Cardiac muscle cell (in vitro differentiated cells and primary cell): ENCODE results near the gene ZNF777. TPM values are rescaled to one million over a fixed set of nuclear protein-coding genes. Genes with fewer than 3 reads are reported as not detected.
"Not testable (repeated sequence)": the region's sequence is repeated elsewhere in the genome, so short reads cannot be mapped to it uniquely, and the experiment has no call there.

ENCODE experiments used
- DNase-seq, 2 donors: peaks; one replicate each; pipeline versions ENCODE4 v3.0.0 to v3.0.0-alpha.2; 2010 to 2017; ENCODE audit warnings: low read depth in 1 of 2, low spot score in 1 of 2
- H3K27ac ChIP-seq: fragments of 200-600 bp; sonication (generic); 2 replicates; pipeline ENCODE4 v1.5.1; 2016
- H3K27me3 ChIP-seq: fragments of 200-600 bp; sonication (generic); 2 replicates; pipeline ENCODE4 v1.6.0; 2016; ENCODE audit warnings: control low read depth
- H3K36me3 ChIP-seq: fragments of 200-600 bp; sonication (generic); 2 replicates; pipeline ENCODE4 v1.5.1; 2016; ENCODE audit warnings: control low read depth
- H3K4me1 ChIP-seq: fragments of 200-600 bp; sonication (generic); 2 replicates; pipeline ENCODE4 v1.8.1; 2017; ENCODE audit warnings: low read depth, mild to moderate bottlenecking, mixed run types
- H3K4me3 ChIP-seq: fragments of 200-600 bp; sonication (generic); 2 replicates; pipeline ENCODE4 v1.5.1; 2016; ENCODE audit warnings: mild to moderate bottlenecking
- H3K9me3 ChIP-seq: fragments of 200-600 bp; sonication (generic); 2 replicates; pipeline ENCODE4 v1.5.1; 2017; ENCODE audit warnings: low read depth, mild to moderate bottlenecking, control low read depth
- polyA plus RNA-seq: library from polyadenylated mRNA; unstranded; fragments of >200 nt; fragmentation: Nextera tagmentation; extraction: Ambion mirVana; gene quantifications from 2 replicates; pipeline ENCODE4 v1.2.1, GENCODE V29; 2016
- total RNA-seq: library from RNA; depleted of rRNA; stranded (reverse); fragments of >200 nt; gene quantifications from 2 replicates; pipeline ENCODE4 v1.2.3, GENCODE V29; 2016
- TF ChIP-seq, protein P1 (sequence below): IDR thresholded peaks from 2 replicates; pipeline ENCODE4 v1.5.1; 2012; ENCODE audit warnings: low read depth, mild to moderate bottlenecking, low read length

Gene ZNF777
- total and polyA plus RNA-seq, 2 experiments from 2014 or later = 19.5 to 20.0 TPM

DNA sequence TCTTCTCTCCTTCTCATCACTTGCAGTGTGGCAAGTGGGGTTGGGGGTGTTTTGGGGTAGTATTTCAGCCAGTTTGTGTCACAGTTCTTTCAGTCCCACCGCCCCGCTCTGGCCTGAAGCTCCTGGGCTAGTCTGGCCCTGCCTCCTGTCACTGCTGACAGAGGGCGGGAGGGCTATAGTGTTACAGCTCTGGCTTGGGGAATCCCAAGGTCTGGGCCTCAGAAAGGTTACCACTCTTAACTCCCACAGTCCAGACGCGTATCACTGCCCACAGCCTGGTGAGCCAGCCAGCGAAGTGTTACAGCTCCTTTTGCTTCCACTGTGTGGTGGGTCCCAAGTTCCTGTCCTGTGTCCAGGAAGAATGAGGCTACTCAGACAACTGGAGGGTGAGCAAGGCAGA, 56.0 kb downstream of the ZNF777 start:
- Histone ChIP-seq H3K4me1 (no peaks in the 10 kb centered on the region), H3K4me3 (no peak overlapping the region), H3K9me3 (no peaks in the 10 kb centered on the region), H3K36me3 (no peaks in the 10 kb centered on the region), H3K27ac (no peak overlapping the region), H3K27me3 (no peaks in the 10 kb centered on the region)
- TF ChIP-seq, protein P1, sequence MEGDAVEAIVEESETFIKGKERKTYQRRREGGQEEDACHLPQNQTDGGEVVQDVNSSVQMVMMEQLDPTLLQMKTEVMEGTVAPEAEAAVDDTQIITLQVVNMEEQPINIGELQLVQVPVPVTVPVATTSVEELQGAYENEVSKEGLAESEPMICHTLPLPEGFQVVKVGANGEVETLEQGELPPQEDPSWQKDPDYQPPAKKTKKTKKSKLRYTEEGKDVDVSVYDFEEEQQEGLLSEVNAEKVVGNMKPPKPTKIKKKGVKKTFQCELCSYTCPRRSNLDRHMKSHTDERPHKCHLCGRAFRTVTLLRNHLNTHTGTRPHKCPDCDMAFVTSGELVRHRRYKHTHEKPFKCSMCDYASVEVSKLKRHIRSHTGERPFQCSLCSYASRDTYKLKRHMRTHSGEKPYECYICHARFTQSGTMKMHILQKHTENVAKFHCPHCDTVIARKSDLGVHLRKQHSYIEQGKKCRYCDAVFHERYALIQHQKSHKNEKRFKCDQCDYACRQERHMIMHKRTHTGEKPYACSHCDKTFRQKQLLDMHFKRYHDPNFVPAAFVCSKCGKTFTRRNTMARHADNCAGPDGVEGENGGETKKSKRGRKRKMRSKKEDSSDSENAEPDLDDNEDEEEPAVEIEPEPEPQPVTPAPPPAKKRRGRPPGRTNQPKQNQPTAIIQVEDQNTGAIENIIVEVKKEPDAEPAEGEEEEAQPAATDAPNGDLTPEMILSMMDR = no peak
- DNase-seq = no peak

DNA sequence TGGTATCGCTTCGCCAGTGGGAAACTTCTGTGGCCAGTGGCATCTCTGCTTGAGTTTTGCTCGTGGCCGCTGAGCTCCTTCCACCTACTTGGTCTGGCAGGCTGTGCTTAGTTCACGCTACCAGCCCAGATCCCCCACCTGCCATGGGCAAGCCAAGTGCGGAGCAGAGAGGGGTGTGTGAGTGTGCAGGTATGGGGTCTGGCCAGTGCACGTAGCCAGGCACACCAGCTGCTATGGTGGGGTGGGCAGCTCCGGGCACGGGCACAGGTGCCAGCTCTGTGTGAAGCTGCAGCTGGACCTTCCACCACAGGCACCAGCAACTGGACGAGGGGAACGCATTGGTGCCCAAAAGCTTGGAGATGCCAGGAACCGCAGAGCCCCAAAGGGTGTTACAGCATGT, 56.5 kb downstream of the ZNF777 start:
- Histone ChIP-seq H3K36me3 (no peaks in the 10 kb centered on the region), H3K27ac (no peak overlapping the region), H3K4me1 (no peaks in the 10 kb centered on the region), H3K9me3 (no peaks in the 10 kb centered on the region), H3K27me3 (no peaks in the 10 kb centered on the region), H3K4me3 (no peak overlapping the region)
- TF ChIP-seq, protein P1 = no peak
- no peak for DNase-seq

DNA sequence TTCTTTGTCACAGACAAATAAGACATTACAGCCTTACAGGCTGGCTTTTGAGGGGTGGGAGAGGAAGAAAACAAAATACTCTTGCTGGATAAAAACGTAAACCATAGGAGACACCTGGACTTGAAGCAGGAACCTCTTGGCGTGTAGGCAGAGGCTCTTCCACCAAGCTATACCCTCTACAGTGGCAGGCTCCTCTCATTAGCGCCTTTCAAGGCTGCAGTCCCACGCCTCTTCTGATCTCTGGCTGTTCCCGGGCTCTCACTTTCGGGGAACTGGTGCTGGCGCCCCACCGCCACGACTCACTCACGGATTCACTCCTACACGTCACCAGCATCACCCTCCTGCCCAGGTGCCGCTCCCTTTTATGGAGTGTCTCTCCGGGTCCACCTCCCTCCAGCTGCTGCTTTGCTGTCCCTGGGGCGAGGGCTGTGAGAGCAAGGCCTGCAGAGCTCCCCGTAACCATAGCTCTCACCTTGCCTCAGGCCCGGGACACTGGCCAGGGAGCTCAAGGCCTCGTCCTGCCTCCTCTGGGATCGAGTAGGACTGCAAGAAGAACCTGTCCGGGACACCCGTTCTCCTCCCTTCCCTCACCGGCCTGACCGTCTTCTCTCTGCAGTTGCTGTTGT, 62.6 kb downstream of the ZNF777 start:
- H3K27ac ChIP-seq = no peak overlapping the region
- DNase-seq = no peak
- no peaks in the 10 kb centered on the region for H3K9me3 ChIP-seq
- no peaks in the 10 kb centered on the region for H3K27me3 ChIP-seq
- no peak overlapping the region for H3K4me3 ChIP-seq
- no peaks in the 10 kb centered on the region for H3K4me1 ChIP-seq
- no peaks in the 10 kb centered on the region for H3K36me3 ChIP-seq
- TF ChIP-seq, protein P1 = no peak

DNA sequence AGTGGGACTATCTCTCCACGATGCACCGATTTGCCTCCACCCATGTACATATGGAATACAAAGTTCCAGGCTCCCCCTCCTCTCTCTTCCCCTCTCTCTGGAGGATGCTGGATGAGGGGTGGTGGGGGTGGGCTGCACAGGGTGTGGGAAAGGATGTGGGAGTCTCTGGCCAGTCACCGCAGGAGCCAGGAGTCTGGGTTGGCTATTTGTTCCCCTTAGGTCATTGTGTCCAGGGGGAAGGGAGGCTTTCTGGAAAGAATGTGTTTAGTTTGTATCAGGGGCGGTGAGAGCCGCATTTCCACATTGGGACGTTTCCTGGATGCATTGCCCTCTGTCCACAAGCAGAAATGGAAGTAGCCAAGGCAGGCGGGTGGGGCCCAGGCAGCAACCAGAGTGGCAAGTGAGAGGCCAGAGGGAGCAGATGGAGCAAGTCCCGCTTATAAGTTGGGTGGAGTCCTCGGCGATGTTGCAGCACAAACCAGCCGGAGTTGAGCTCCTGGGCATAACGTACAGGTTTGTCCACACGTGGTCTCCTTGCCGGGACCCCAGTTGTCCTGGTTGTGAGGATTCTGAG, 63.3 kb downstream of the ZNF777 start:
- H3K4me1 ChIP-seq = no peaks in the 10 kb centered on the region
- no peaks in the 10 kb centered on the region for H3K9me3 ChIP-seq
- no peak for DNase-seq
- H3K36me3 ChIP-seq = no peaks in the 10 kb centered on the region
- no peak overlapping the region for H3K4me3 ChIP-seq
- no peak overlapping the region for H3K27ac ChIP-seq
- TF ChIP-seq, protein P1 = no peak
- no peaks in the 10 kb centered on the region for H3K27me3 ChIP-seq

DNA sequence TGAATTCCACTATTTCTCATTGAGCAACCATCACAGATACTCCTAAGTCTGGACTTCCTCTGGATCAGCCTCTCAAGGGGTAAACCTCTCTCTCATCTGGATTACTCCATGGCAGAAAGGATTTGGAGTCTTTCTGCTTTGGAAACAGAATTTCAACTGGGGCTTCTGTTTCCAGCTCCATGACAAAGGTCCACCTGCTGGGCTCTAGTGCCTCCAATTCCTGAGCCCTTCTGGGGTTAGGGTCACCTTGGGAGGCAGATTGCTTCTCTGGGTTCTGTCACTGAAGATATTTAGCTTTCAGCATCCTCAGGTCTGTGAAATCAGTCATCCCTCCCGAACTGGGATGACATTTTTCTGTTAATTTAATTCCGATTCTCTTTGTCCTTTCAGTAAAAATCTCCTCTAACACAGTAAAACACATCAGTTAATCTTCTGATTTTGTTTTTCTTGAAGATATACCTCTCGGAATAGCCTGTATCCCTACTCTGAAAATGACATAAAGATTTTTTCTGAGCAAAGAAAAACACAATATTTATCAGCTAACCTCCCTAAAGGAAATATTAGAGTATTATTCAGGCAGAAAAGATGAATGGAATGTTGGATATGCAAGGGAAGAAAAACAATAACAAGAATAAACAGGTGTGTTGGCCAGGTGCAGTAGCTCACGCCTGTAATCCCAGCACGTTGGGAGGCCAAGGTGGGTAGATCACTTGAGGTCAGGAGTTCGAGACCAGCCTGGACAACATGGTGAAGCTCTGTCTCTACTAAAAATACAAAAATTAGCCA, 72.1 kb downstream of the ZNF777 start:
- DNase-seq, H3K9me3 ChIP-seq, H3K4me3 ChIP-seq, H3K4me1 ChIP-seq, H3K27me3 ChIP-seq, H3K36me3 ChIP-seq, H3K27ac ChIP-seq: not testable (repeated sequence)

DNA sequence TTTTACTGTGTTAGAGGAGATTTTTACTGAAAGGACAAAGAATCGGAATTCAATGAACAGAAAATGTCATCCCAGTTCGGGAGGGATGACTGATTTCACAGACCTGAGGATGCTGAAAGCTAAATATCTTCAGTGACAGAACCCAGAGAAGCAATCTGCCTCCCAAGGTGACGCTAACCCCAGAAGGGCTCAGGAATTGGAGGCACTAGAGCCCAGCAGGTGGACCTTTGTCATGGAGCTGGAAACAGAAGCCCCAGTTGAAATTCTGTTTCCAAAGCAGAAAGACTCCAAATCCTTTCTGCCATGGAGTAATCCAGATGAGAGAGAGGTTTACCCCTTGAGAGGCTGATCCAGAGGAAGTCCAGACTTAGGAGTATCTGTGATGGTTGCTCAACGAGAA, 74.3 kb downstream of the ZNF777 start:
- H3K27ac ChIP-seq, H3K4me1 ChIP-seq, H3K4me3 ChIP-seq, H3K36me3 ChIP-seq, H3K9me3 ChIP-seq, H3K27me3 ChIP-seq, DNase-seq: not testable (repeated sequence)
